Type B pancreatic cell (in vitro differentiated cells): ENCODE results near the gene HSBP1. TPM values are rescaled to one million over a fixed set of nuclear protein-coding genes. Genes with fewer than 3 reads are reported as not detected.

Experiments used
- DNase-seq: peaks from one replicate; pipeline ENCODE4 v3.0.0; 2021; ENCODE audit warnings: mixed read lengths; ENCODE audit not compliant: unreplicated experiment; ENCODE audit errors: extremely low spot score
- H3K27ac Mint-ChIP-seq: 2 replicates; pipeline ENCODE4 v1.8.0; 2021; ENCODE audit warnings: mild to moderate bottlenecking, mixed read lengths
- H3K27me3 Mint-ChIP-seq: 2 replicates; pipeline ENCODE4 v1.8.0; 2021; ENCODE audit warnings: mixed read lengths
- H3K36me3 Mint-ChIP-seq: 2 replicates; pipeline ENCODE4 v1.8.0; 2021; ENCODE audit warnings: mixed read lengths
- H3K4me1 Mint-ChIP-seq: one replicate; pipeline ENCODE4 v1.8.0; 2021; ENCODE audit warnings: mixed read lengths; ENCODE audit not compliant: unreplicated experiment
- H3K4me3 Mint-ChIP-seq: 2 replicates; pipeline ENCODE4 v1.8.0; 2021; ENCODE audit warnings: mild to moderate bottlenecking, mixed read lengths
- H3K9me3 Mint-ChIP-seq: 2 replicates; pipeline ENCODE4 v1.8.0; 2021; ENCODE audit warnings: mixed read lengths
- total RNA-seq: library from RNA; stranded (reverse); gene quantifications from 2 replicates; pipeline ENCODE4 v1.2.1, GENCODE V29; 2021; ENCODE audit warnings: low replicate concordance
- TF ChIP-seq, protein P1 (sequence below): fragments of 200-600 bp; sonication (generic); conservative IDR thresholded peaks from 2 replicates; pipeline ENCODE4 v1.5.0; 2021; ENCODE audit warnings: antibody characterized with exemption, mild to moderate bottlenecking

The HSBP1 gene
- total RNA-seq, 1 donor from 2014 or later = 226 TPM

DNA sequence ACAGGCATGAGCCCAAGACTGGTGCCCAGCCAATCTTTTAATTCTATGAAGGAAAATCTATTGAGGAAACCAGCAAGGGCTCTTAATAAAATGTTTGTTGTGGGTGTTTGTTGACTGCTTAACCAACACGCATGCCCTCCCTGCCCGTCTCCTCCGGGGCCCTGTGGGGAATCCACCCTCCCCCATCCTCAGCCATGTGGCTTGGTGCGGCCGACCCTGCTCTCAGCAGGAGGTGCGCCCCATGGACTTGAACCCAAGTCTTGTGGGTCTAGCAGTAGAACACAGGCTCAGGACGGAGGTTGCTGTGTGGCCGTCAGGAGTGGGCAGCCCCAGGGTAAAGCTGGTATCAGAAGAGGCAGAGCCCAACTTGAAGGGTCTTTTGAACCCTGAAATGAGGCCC, 46.1 kb downstream of the HSBP1 start:
- H3K27me3 Mint-ChIP-seq = peaks cover 8% of the 10 kb centered on the region
- no peak overlapping the region for H3K27ac Mint-ChIP-seq
- no peaks in the 10 kb centered on the region for H3K36me3 Mint-ChIP-seq
- no peak for DNase-seq
- no peak overlapping the region for H3K4me3 Mint-ChIP-seq
- TF ChIP-seq, protein P1, sequence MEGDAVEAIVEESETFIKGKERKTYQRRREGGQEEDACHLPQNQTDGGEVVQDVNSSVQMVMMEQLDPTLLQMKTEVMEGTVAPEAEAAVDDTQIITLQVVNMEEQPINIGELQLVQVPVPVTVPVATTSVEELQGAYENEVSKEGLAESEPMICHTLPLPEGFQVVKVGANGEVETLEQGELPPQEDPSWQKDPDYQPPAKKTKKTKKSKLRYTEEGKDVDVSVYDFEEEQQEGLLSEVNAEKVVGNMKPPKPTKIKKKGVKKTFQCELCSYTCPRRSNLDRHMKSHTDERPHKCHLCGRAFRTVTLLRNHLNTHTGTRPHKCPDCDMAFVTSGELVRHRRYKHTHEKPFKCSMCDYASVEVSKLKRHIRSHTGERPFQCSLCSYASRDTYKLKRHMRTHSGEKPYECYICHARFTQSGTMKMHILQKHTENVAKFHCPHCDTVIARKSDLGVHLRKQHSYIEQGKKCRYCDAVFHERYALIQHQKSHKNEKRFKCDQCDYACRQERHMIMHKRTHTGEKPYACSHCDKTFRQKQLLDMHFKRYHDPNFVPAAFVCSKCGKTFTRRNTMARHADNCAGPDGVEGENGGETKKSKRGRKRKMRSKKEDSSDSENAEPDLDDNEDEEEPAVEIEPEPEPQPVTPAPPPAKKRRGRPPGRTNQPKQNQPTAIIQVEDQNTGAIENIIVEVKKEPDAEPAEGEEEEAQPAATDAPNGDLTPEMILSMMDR = no peak
- H3K4me1 Mint-ChIP-seq = peaks cover 4% of the 10 kb centered on the region
- no peaks in the 10 kb centered on the region for H3K9me3 Mint-ChIP-seq

GRCh38 chr16:83854420-83854819, 46.6 kb downstream of the HSBP1 start:
- no peaks in the 10 kb centered on the region for H3K9me3 Mint-ChIP-seq
- H3K27ac Mint-ChIP-seq = no peak overlapping the region
- no peak for DNase-seq
- H3K4me3 Mint-ChIP-seq = no peak overlapping the region
- TF ChIP-seq, protein P1 = no peak
- no peaks in the 10 kb centered on the region for H3K36me3 Mint-ChIP-seq
- peaks cover 8% of the 10 kb centered on the region for H3K27me3 Mint-ChIP-seq
- peaks cover 4% of the 10 kb centered on the region for H3K4me1 Mint-ChIP-seq

DNA sequence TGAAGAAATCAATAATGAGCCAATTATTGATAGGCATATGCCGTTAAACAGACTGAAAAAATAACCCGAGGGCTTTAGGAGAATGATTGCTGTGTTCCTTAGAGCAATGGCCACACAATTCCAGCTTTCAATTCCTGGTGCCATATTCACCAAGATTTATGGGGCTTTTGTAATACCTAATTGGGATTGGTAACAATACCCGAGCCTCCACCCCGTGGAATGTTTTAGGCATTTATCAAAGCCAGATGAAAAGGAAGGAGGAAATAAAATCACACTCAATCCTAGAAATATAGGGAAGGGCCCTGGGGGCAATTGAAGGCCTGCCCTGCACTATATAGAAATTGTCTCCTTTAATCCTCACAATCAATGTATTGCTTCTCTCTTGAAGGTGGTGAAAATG, 49.0 kb downstream of the HSBP1 start:
- no peaks in the 10 kb centered on the region for H3K36me3 Mint-ChIP-seq

GRCh38 chr16:83859265-83859664, 51.5 kb downstream of the HSBP1 start:
- DNase-seq = no peak
- Mint-ChIP-seq H3K36me3 (no peaks in the 10 kb centered on the region), H3K9me3 (no peaks in the 10 kb centered on the region), H3K27ac (no peak overlapping the region), H3K4me1 (peaks cover 4% of the 10 kb centered on the region), H3K27me3 (peaks cover 7% of the 10 kb centered on the region), H3K4me3 (no peak overlapping the region)
- TF ChIP-seq, protein P1 = no peak

More for the DNA sequence above, 49.0 kb downstream of the HSBP1 start:
- Mint-ChIP-seq H3K4me3 (no peak overlapping the region), H3K9me3 (no peaks in the 10 kb centered on the region), H3K4me1 (peaks cover 4% of the 10 kb centered on the region), H3K27ac (no peak overlapping the region), H3K27me3 (peaks cover 8% of the 10 kb centered on the region)
- no peak for DNase-seq
- TF ChIP-seq, protein P1 = no peak

- no peak overlapping the region for H3K4me3 Mint-ChIP-seq
- DNase-seq = no peak
- TF ChIP-seq, protein P1 = no peak
- no peaks in the 10 kb centered on the region for H3K4me1 Mint-ChIP-seq
- no peaks in the 10 kb centered on the region for H3K9me3 Mint-ChIP-seq
- no peak overlapping the region for H3K27ac Mint-ChIP-seq
- H3K27me3 Mint-ChIP-seq = peaks cover 13% of the 10 kb centered on the region
- no peaks in the 10 kb centered on the region for H3K36me3 Mint-ChIP-seq
Observed at GRCh38 chr16:83862661-83863060, 54.9 kb downstream of the HSBP1 start.

DNA sequence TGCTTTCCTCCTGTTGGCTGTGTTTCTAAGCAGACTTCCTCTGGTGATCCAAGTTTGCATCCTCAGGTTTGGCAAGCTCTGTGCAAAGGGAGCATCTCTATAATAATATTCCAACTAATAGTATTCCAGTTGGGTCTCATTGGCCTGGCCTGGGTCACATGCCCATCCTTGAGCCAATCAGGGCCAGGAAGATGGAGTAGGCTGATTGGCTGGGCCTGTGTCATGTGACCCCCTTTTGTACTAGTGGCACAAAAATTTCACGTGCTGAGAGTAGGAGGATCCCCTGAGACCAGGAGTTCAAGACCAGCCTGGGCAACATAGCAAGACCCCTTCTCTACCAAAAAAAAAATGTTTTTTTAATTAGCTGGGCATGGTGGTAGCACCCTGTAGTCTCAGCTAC, 55.9 kb downstream of the HSBP1 start:
- Mint-ChIP-seq H3K27me3 (peaks cover 9% of the 10 kb centered on the region), H3K27ac (no peak overlapping the region)

More for the DNA sequence above, 55.9 kb downstream of the HSBP1 start:
- no peak for DNase-seq
- no peak overlapping the region for H3K4me3 Mint-ChIP-seq
- H3K9me3 Mint-ChIP-seq = no peaks in the 10 kb centered on the region
- TF ChIP-seq, protein P1 = no peak
- no peaks in the 10 kb centered on the region for H3K36me3 Mint-ChIP-seq
- no peaks in the 10 kb centered on the region for H3K4me1 Mint-ChIP-seq
